HCT116 (cell line): Measurements from ENCODE around the gene WIPI1. TPM values are rescaled to one million over a fixed set of nuclear protein-coding genes. Genes with fewer than 3 reads are reported as not detected.

Experiments
- ATAC-seq: fragments of 200-7000 bp; cut with Tn5 transposase; 2 replicates; pipeline ENCODE4 v1.9.1; 2020; ENCODE audit warnings: mild to moderate bottlenecking, moderate library complexity
- BruUV-seq: library from RNA; stranded (reverse); fragments of 400-500 nt; replicated peaks from 2 replicates; lab custom pipeline; 2021; lab: Mats Ljungman, UMichigan
- CTCF ChIA-PET: fragments of 300-600 bp; sonication (Branson Sonifier 250); formaldehyde crosslinking; loops from one replicate; lab custom pipeline; 2021; ENCODE audit warnings: antibody characterized with exemption; lab: Charles Lee
- POLR2A ChIA-PET: fragments of 300-600, 350-600 bp; sonication (Branson Sonifier 250); formaldehyde crosslinking; loops from one replicate; lab custom pipeline; 2021; ENCODE audit warnings: antibody characterized with exemption; lab: Charles Lee
- RAD21 ChIA-PET, 2 experiments: fragments of 300-600 bp; sonication (Branson Sonifier 250); formaldehyde crosslinking; loops; one replicate each; lab custom pipeline; 2023; ENCODE audit warnings: low total read pairs in 2 of 2; ENCODE audit not compliant: uncharacterized antibody in 2 of 2, unreplicated experiment in 2 of 2, low non-redundant PET in 1 of 2; lab: Charles Lee
- DNase-seq: peaks from one replicate; pipeline ENCODE4 v3.0.0-alpha.2; 2010; ENCODE audit warnings: low read depth, low spot score
- H2AFZ ChIP-seq: fragments of 200-600 bp; shearing (Covaris generic), sonication (generic); 2 replicates; pipeline ENCODE4 v1.6.1; 2017; ENCODE audit warnings: low read depth, mixed run types, mixed read lengths, antibody characterized with exemption, low read length; ENCODE audit not compliant: poor library complexity, severe bottlenecking
- H3K27ac ChIP-seq: 2 replicates; pipeline ENCODE4 v1.5.1; 2012; ENCODE audit warnings: low read depth, low read length
- H3K27me3 ChIP-seq: fragments of 200-600 bp; sonication (generic); 2 replicates; pipeline ENCODE4 v1.6.1; 2016; ENCODE audit warnings: mixed run types, low read length, mixed read lengths; ENCODE audit not compliant: insufficient read depth
- H3K36me3 ChIP-seq, 2 experiments: fragments of 200-500 bp in 1 of 2; fragments of 200-600 bp in 1 of 2; sonication (Bioruptor generic) in 1 of 2; sonication (generic) in 1 of 2; 2 replicates each; pipeline versions ENCODE4 v1.5.1 to v1.6.1; 2014 to 2016; ENCODE audit warnings: low read length in 2 of 2, inconsistent platforms in 1 of 2, mixed read lengths in 1 of 2, mixed run types in 1 of 2; ENCODE audit not compliant: insufficient read depth in 2 of 2, control insufficient read depth in 1 of 2
- H3K4me1 ChIP-seq, 2 experiments: fragments of 200-600 bp in 1 of 2; sonication (generic) in 1 of 2; 2 replicates each; pipeline versions ENCODE4 v1.5.1 to v1.6.1; 2012 to 2017; ENCODE audit warnings: low read length in 2 of 2, inconsistent platforms in 1 of 2, mild to moderate bottlenecking in 1 of 2, mixed read lengths in 1 of 2, mixed run types in 1 of 2, moderate library complexity in 1 of 2; ENCODE audit not compliant: insufficient read depth in 2 of 2, control insufficient read depth in 1 of 2
- H3K4me2 ChIP-seq: fragments of 200-600 bp; sonication (generic); 2 replicates; pipeline ENCODE4 v1.6.1; 2017; ENCODE audit warnings: mixed run types, low read length, mixed read lengths
- H3K4me3 ChIP-seq, 2 experiments: fragments of 200-600 bp in 1 of 2; sonication (generic) in 1 of 2; replicated peaks in 1 of 2; 2 replicates each; pipeline ENCODE4 v1.5.1; 2011 to 2016; ENCODE audit warnings: low read length in 2 of 2, control low read depth in 1 of 2, low read depth in 1 of 2, mild to moderate bottlenecking in 1 of 2, mixed read lengths in 1 of 2, mixed run types in 1 of 2
- H3K79me2 ChIP-seq: fragments of 200-600 bp; sonication (generic); 2 replicates; pipeline ENCODE4 v1.6.1; 2017; ENCODE audit warnings: mild to moderate bottlenecking, mixed run types, low read length, moderate library complexity, mixed read lengths; ENCODE audit not compliant: insufficient read depth
- H3K9ac ChIP-seq: fragments of 200-600 bp; sonication (generic); 2 replicates; pipeline ENCODE4 v1.6.1; 2016; ENCODE audit warnings: low read length, mixed read lengths
- H3K9me2 ChIP-seq: fragments of 200-600 bp; sonication (generic), shearing (Covaris generic); 2 replicates; pipeline ENCODE4 v1.6.1; 2017; ENCODE audit warnings: mixed run types, mild to moderate bottlenecking, moderate library complexity; ENCODE audit not compliant: insufficient read depth
- H3K9me3 ChIP-seq, 2 experiments: fragments of 200-500 bp in 1 of 2; fragments of 200-600 bp in 1 of 2; sonication (Bioruptor generic) in 1 of 2; sonication (generic) in 1 of 2; 2 replicates each; pipeline ENCODE4 v1.6.1; 2014 to 2017; ENCODE audit warnings: low read length in 2 of 2, mixed read lengths in 2 of 2, inconsistent platforms in 1 of 2, low read depth in 1 of 2, mild to moderate bottlenecking in 1 of 2, mixed run types in 1 of 2, moderate library complexity in 1 of 2; ENCODE audit not compliant: control insufficient read depth in 1 of 2, insufficient read depth in 1 of 2
- H4K20me1 ChIP-seq: fragments of 200-600 bp; sonication (generic), shearing (Covaris generic); 2 replicates; pipeline ENCODE4 v1.6.1; 2017; ENCODE audit warnings: mixed run types, mild to moderate bottlenecking, moderate library complexity; ENCODE audit not compliant: insufficient read depth
- CBX3 ChIP-seq: IDR thresholded peaks from 2 replicates; pipeline ENCODE4 v1.6.1; 2012; ENCODE audit warnings: low read depth
- CEBPB ChIP-seq: IDR thresholded peaks from 2 replicates; pipeline ENCODE4 v1.6.1; 2012; ENCODE audit warnings: low read depth
- EGR1 ChIP-seq: IDR thresholded peaks from 2 replicates; pipeline ENCODE4 v1.6.1; 2012; ENCODE audit warnings: low read depth
- EZH2 ChIP-seq: fragments of 200-600 bp; sonication (generic); IDR thresholded peaks from 2 replicates; pipeline ENCODE4 v1.6.1; 2017; ENCODE audit warnings: antibody characterized with exemption, mixed run types
- EZH2phosphoT487 ChIP-seq: fragments of 200-600 bp; IDR thresholded peaks from 2 replicates; pipeline ENCODE4 v1.6.1; 2018; ENCODE audit warnings: antibody characterized with exemption, borderline replicate concordance
- FOSL1 ChIP-seq: IDR thresholded peaks from 2 replicates; pipeline ENCODE4 v1.6.1; 2012; ENCODE audit warnings: low read depth
- JUND ChIP-seq: IDR thresholded peaks from 2 replicates; pipeline ENCODE4 v1.6.1; 2012
- MAX ChIP-seq: IDR thresholded peaks from 2 replicates; pipeline ENCODE4 v1.6.1; 2012
- POLR2A ChIP-seq: IDR thresholded peaks from 2 replicates; pipeline ENCODE4 v1.7.0; 2011; ENCODE audit warnings: borderline replicate concordance; ENCODE audit not compliant: insufficient read depth, insufficient read length; ENCODE audit errors: extremely low read depth
- RAD21 ChIP-seq: IDR thresholded peaks from 2 replicates; pipeline ENCODE4 v1.6.1; 2012; ENCODE audit warnings: low read depth, mild to moderate bottlenecking
- REST ChIP-seq: IDR thresholded peaks from 2 replicates; pipeline ENCODE4 v1.6.1; 2012; ENCODE audit warnings: low read depth
- SIN3A ChIP-seq: IDR thresholded peaks from 2 replicates; pipeline ENCODE4 v1.6.1; 2012; ENCODE audit warnings: low read depth
- SP1 ChIP-seq: IDR thresholded peaks from 2 replicates; pipeline ENCODE4 v1.6.1; 2012; ENCODE audit warnings: low read depth
- SRF ChIP-seq: IDR thresholded peaks from 2 replicates; pipeline ENCODE4 v1.6.1; 2012; ENCODE audit warnings: low read depth
- YY1 ChIP-seq: IDR thresholded peaks from 2 replicates; pipeline ENCODE4 v1.6.1; 2011; ENCODE audit warnings: low read length, low read depth, moderate library complexity, mild to moderate bottlenecking; ENCODE audit not compliant: insufficient replicate concordance; ENCODE audit errors: extremely low read depth
- ZFX ChIP-seq: fragments of 450-650 bp; IDR thresholded peaks from 2 replicates; pipeline ENCODE4 v1.6.1; 2017
- ZNF274 ChIP-seq: fragments of 200-500 bp; sonication (Bioruptor generic); IDR thresholded peaks from 2 replicates; pipeline ENCODE4 v1.6.1; 2014; ENCODE audit warnings: mild to moderate bottlenecking, low read depth, low read length, inconsistent platforms
- intact Hi-C: fragments of 100-400 bp; cut with micrococcal nuclease; formaldehyde crosslinking; loops from 2 replicates; pipeline ENCODE4 v1.10.0; 2022
- total RNA-seq: library from RNA; stranded (reverse); gene quantifications from one replicate; pipeline ENCODE4 v1.2.1, GENCODE V29; 2021; ENCODE audit not compliant: unreplicated experiment
- TF ChIP-seq, protein P1 (sequence below): IDR thresholded peaks from 2 replicates; pipeline ENCODE4 v1.6.1; 2012
- TF ChIP-seq, protein P2 (sequence below): IDR thresholded peaks from 2 replicates; pipeline ENCODE4 v1.6.1; 2011; ENCODE audit warnings: mild to moderate bottlenecking, low read length, moderate library complexity; ENCODE audit not compliant: insufficient replicate concordance; ENCODE audit errors: extremely low read depth

Gene WIPI1
- total RNA-seq, 1 experiment from 2014 or later: 21.5 TPM

DNA sequence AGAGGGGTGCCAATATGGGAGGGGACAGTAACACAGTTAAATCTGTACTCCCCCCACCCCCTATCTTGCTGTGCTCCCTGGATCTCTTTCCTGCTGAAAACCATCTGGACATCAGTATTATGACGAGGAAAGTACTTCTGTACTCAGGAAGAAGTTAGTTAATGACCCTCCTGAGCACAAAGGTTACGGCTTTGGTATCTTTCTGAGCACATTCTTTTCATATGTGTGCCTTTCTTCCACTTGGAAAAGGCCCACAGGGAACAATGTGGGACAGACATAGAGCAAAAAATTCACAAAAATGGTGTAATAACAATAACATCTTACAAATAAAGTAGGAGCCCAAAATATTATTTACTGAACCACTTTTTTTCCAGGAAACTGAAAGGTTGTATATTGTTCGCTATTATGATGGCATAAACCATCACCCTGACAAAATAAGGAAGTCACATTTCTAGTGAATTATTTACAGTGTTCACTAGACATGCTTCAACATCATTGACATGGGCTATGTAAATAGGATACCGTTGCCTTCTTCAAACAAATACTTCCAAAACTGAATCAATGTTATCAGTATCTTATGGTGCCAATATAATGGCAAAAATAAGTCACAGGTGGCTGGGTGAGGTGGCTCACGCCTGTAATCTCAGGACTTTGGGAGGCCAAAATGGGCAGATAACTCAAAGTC lies 5.5 kb downstream of the WIPI1 start:
- no peak overlapping the region for H3K4me2 ChIP-seq
- no peak overlapping the region for H2AFZ ChIP-seq
- TF ChIP-seq ZFX (no peak), REST (no peak), SRF (no peak), EGR1 (no peak), EZH2phosphoT487 (no peak), RAD21 (no peak), CBX3 (no peak), FOSL1 (no peak), POLR2A (no peak), EZH2 (no peak), ZNF274 (no peak), CEBPB (no peak), JUND (no peak), SP1 (no peak), MAX (no peak), YY1 (no peak), SIN3A (no peak)
- TF ChIP-seq, protein P1, sequence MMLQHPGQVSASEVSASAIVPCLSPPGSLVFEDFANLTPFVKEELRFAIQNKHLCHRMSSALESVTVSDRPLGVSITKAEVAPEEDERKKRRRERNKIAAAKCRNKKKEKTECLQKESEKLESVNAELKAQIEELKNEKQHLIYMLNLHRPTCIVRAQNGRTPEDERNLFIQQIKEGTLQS: no peak
- TF ChIP-seq, protein P2, sequence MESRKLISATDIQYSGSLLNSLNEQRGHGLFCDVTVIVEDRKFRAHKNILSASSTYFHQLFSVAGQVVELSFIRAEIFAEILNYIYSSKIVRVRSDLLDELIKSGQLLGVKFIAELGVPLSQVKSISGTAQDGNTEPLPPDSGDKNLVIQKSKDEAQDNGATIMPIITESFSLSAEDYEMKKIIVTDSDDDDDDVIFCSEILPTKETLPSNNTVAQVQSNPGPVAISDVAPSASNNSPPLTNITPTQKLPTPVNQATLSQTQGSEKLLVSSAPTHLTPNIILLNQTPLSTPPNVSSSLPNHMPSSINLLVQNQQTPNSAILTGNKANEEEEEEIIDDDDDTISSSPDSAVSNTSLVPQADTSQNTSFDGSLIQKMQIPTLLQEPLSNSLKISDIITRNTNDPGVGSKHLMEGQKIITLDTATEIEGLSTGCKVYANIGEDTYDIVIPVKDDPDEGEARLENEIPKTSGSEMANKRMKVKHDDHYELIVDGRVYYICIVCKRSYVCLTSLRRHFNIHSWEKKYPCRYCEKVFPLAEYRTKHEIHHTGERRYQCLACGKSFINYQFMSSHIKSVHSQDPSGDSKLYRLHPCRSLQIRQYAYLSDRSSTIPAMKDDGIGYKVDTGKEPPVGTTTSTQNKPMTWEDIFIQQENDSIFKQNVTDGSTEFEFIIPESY: no peak
- ATAC-seq (no peak), DNase-seq (no peak)
- no TSS peak for BruUV-seq
- intact Hi-C loops: no loop called here
- no peaks in the 10 kb centered on the region for H4K20me1 ChIP-seq
- H3K9me3 ChIP-seq: no peaks in the 10 kb centered on the region
- no peaks in the 10 kb centered on the region for H3K36me3 ChIP-seq
- CTCF ChIA-PET: no interaction called here
- no peak overlapping the region for H3K9ac ChIP-seq
- H3K79me2 ChIP-seq: no peaks in the 10 kb centered on the region
- no peak overlapping the region for H3K27ac ChIP-seq
- RAD21 ChIA-PET: no interaction called here
- H3K4me1 ChIP-seq: peaks cover 7 to 15% of the 10 kb centered on the region in 2 experiments
- H3K9me2 ChIP-seq: no peaks in the 10 kb centered on the region
- H3K4me3 ChIP-seq: no peak overlapping the region
- POLR2A ChIA-PET: no interaction called here
- no peaks in the 10 kb centered on the region for H3K27me3 ChIP-seq
